Measurements from ENCODE around the gene MAGEA2B.
"Not testable (repeated sequence)": the region's sequence is repeated elsewhere in the genome, so short reads cannot be mapped to it uniquely, and the experiment has no call there.

GRCh38 chrX:152709173-152709572 is 5.3 kb upstream of the MAGEA2B start, which contains the start of gene CSAG2:
- TF ChIP-seq CTCF (conservative IDR thresholded peaks at IDR 0.05; ENCODE audit: low read length); EZH2phosphoT487 (IDR thresholded peaks at IDR 0.05; ENCODE audit: borderline replicate concordance): not testable (repeated sequence)

Data from Loucy (cell line).